ENCODE results near the gene SPOCK1.

SPOCK1 gene

GRCh38 chr5:137402436-137403187, 96.5 kb downstream of the SPOCK1 start:
- Histone ChIP-seq H3K36me3 (ENCODE audit: control insufficient read depth in 1 of 2, insufficient read depth in 2 of 2, low read length in 2 of 2) (no peaks in the 10 kb centered on the region), H3K4me3 (ENCODE audit: low read depth in 1 of 2, low read length in 2 of 2) (no peak overlapping the region), H3K27me3 (ENCODE audit: control insufficient read depth in 1 of 2, insufficient read depth in 2 of 2, low read length in 2 of 2) (no peaks in the 10 kb centered on the region), H3K4me1 (ENCODE audit: control insufficient read depth in 1 of 2, insufficient read depth in 2 of 2, low read length in 2 of 2) (no peaks in the 10 kb centered on the region), H3K9me3 (ENCODE audit: control insufficient read depth in 1 of 2, low read length in 2 of 2) (no peaks in the 10 kb centered on the region), H3K9ac (ENCODE audit: low read depth in 1 of 2, low read length in 2 of 2) (no peak overlapping the region), H3K27ac (ENCODE audit: low read depth, low read length) (no peak overlapping the region)

DNA sequence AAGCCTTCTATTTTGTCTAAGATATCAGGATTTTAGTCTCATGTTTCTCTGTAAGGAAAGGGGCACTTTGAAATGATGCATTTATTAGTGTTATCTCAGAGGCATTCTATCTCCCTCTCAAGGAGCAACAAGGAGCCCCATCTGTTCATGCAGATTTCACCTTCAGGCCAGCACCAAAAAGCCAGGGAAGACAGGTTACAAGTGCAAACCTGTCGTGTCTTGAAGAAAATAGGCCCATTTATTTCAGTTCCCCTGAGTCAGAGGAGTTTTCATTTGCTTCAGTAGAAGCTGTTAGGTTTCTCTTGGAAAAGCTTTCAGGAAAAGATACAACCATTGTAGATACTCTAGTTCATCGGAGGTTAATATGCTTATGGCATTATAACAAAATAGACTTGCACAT, 97.2 kb downstream of the SPOCK1 start:
- H3K4me1 ChIP-seq (ENCODE audit: control insufficient read depth in 1 of 2, insufficient read depth in 2 of 2, low read length in 2 of 2), result no peaks in the 10 kb centered on the region
- no peak overlapping the region for H3K27ac ChIP-seq (ENCODE audit: low read depth, low read length)
- no peaks in the 10 kb centered on the region for H3K36me3 ChIP-seq (ENCODE audit: control insufficient read depth in 1 of 2, insufficient read depth in 2 of 2, low read length in 2 of 2)
- no peaks in the 10 kb centered on the region for H3K9me3 ChIP-seq (ENCODE audit: control insufficient read depth in 1 of 2, low read length in 2 of 2)
- H3K9ac ChIP-seq (ENCODE audit: low read depth in 1 of 2, low read length in 2 of 2), result no peak overlapping the region
- H3K27me3 ChIP-seq (ENCODE audit: control insufficient read depth in 1 of 2, insufficient read depth in 2 of 2, low read length in 2 of 2), result no peaks in the 10 kb centered on the region
- H3K4me3 ChIP-seq (ENCODE audit: low read depth in 1 of 2, low read length in 2 of 2), result no peak overlapping the region

DNA sequence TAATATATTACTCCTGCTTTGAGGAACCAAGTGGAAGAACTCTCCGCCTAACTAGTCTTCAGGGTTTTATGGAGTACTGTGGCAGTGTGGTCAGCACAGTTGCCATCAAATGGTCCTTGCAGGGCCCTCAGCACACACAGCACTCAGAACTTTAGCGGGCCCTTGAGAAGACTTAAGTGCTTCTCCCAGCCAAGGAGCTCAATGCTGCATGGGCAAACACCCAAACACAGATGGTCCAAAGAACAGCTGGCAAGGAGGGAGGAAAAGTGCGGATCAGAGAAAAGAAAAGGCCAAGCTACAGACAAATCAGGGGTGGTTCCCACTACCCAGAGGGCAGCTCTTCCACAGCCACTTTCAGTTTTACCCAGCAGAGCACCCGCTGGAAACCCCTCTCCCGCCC, 98.6 kb downstream of the SPOCK1 start:
- Histone ChIP-seq H3K27me3 (ENCODE audit: control insufficient read depth in 1 of 2, insufficient read depth in 2 of 2, low read length in 2 of 2) (no peaks in the 10 kb centered on the region), H3K9me3 (ENCODE audit: control insufficient read depth in 1 of 2, low read length in 2 of 2) (no peaks in the 10 kb centered on the region)

DNA sequence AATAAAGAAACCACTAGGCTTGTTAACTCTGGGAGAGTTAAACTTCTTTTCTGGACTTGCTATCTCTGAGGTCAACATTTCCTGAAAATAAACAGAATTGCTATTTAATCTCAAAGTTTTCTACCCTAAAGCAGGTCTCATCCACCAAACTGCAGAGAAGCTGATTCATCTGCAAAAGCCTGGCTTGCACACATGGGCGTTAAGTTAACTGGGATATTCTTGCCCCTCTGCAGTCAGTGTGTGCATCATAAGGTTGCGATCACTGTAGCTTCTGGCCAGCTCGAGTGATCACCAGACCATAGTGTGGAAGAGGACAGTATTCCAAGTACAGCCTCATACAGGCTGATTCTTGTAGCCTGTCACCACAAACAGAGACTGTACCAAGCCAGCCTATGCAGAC, 99.2 kb downstream of the SPOCK1 start:
- Histone ChIP-seq H3K4me1 (ENCODE audit: control insufficient read depth in 1 of 2, insufficient read depth in 2 of 2, low read length in 2 of 2) (no peaks in the 10 kb centered on the region), H3K9me3 (ENCODE audit: control insufficient read depth in 1 of 2, low read length in 2 of 2) (no peaks in the 10 kb centered on the region), H3K27me3 (ENCODE audit: control insufficient read depth in 1 of 2, insufficient read depth in 2 of 2, low read length in 2 of 2) (no peaks in the 10 kb centered on the region), H3K27ac (ENCODE audit: low read depth, low read length) (no peak overlapping the region), H3K9ac (ENCODE audit: low read depth in 1 of 2, low read length in 2 of 2) (no peak overlapping the region), H3K36me3 (ENCODE audit: control insufficient read depth in 1 of 2, insufficient read depth in 2 of 2, low read length in 2 of 2) (no peaks in the 10 kb centered on the region), H3K4me3 (ENCODE audit: low read depth in 1 of 2, low read length in 2 of 2) (no peak overlapping the region)

More for the DNA sequence above, 98.6 kb downstream of the SPOCK1 start:
- Histone ChIP-seq H3K9ac (ENCODE audit: low read depth in 1 of 2, low read length in 2 of 2) (no peak overlapping the region), H3K27ac (ENCODE audit: low read depth, low read length) (no peak overlapping the region), H3K4me3 (ENCODE audit: low read depth in 1 of 2, low read length in 2 of 2) (no peak overlapping the region), H3K4me1 (ENCODE audit: control insufficient read depth in 1 of 2, insufficient read depth in 2 of 2, low read length in 2 of 2) (no peaks in the 10 kb centered on the region), H3K36me3 (ENCODE audit: control insufficient read depth in 1 of 2, insufficient read depth in 2 of 2, low read length in 2 of 2) (no peaks in the 10 kb centered on the region)

- H3K9me3 ChIP-seq (ENCODE audit: control insufficient read depth in 1 of 2, low read length in 2 of 2), result no peaks in the 10 kb centered on the region
- H3K27me3 ChIP-seq (ENCODE audit: control insufficient read depth in 1 of 2, insufficient read depth in 2 of 2, low read length in 2 of 2), result no peaks in the 10 kb centered on the region
- no peak overlapping the region for H3K9ac ChIP-seq (ENCODE audit: low read depth in 1 of 2, low read length in 2 of 2)
- H3K4me3 ChIP-seq (ENCODE audit: low read depth in 1 of 2, low read length in 2 of 2), result no peak overlapping the region
- no peaks in the 10 kb centered on the region for H3K4me1 ChIP-seq (ENCODE audit: control insufficient read depth in 1 of 2, insufficient read depth in 2 of 2, low read length in 2 of 2)
- no peak overlapping the region for H3K27ac ChIP-seq (ENCODE audit: low read depth, low read length)
- no peaks in the 10 kb centered on the region for H3K36me3 ChIP-seq (ENCODE audit: control insufficient read depth in 1 of 2, insufficient read depth in 2 of 2, low read length in 2 of 2)
Observed at GRCh38 chr5:137398751-137399150, 100.4 kb downstream of the SPOCK1 start.

DNA sequence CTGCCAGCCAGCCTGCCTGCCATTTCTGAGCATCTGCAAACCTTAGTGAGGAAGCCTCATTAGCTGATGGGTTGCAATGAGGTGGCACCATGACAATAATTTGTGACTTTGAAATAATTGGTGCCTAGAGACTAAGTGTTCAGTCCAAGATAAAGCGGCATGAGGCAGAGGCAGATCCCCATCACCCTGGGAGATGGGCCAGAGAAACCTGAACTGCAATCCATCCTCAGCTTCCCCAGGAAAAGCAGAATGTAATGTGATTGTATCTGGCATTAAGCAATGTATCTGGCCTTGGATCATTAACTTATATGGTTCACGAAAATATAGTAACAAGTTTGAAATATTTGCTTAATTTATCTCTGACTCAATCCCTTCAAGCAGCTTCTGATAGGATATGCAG, 101.0 kb downstream of the SPOCK1 start:
- H3K4me3 ChIP-seq (ENCODE audit: low read depth in 1 of 2, low read length in 2 of 2), result no peak overlapping the region
- H3K9ac ChIP-seq (ENCODE audit: low read depth in 1 of 2, low read length in 2 of 2), result no peak overlapping the region
- no peak overlapping the region for H3K27ac ChIP-seq (ENCODE audit: low read depth, low read length)
- no peaks in the 10 kb centered on the region for H3K4me1 ChIP-seq (ENCODE audit: control insufficient read depth in 1 of 2, insufficient read depth in 2 of 2, low read length in 2 of 2)
- no peaks in the 10 kb centered on the region for H3K9me3 ChIP-seq (ENCODE audit: control insufficient read depth in 1 of 2, low read length in 2 of 2)
- H3K27me3 ChIP-seq (ENCODE audit: control insufficient read depth in 1 of 2, insufficient read depth in 2 of 2, low read length in 2 of 2), result no peaks in the 10 kb centered on the region
- H3K36me3 ChIP-seq (ENCODE audit: control insufficient read depth in 1 of 2, insufficient read depth in 2 of 2, low read length in 2 of 2), result no peaks in the 10 kb centered on the region

GRCh38 chr5:137395011-137395755, 103.9 kb downstream of the SPOCK1 start:
- H3K9me3 ChIP-seq (ENCODE audit: control insufficient read depth in 1 of 2, low read length in 2 of 2), result no peaks in the 10 kb centered on the region
- no peaks in the 10 kb centered on the region for H3K4me1 ChIP-seq (ENCODE audit: control insufficient read depth in 1 of 2, insufficient read depth in 2 of 2, low read length in 2 of 2)
- H3K27me3 ChIP-seq (ENCODE audit: control insufficient read depth in 1 of 2, insufficient read depth in 2 of 2, low read length in 2 of 2), result no peaks in the 10 kb centered on the region
- H3K4me3 ChIP-seq (ENCODE audit: low read depth in 1 of 2, low read length in 2 of 2), result no peak overlapping the region
- H3K27ac ChIP-seq (ENCODE audit: low read depth, low read length), result no peak overlapping the region
- H3K36me3 ChIP-seq (ENCODE audit: control insufficient read depth in 1 of 2, insufficient read depth in 2 of 2, low read length in 2 of 2), result no peaks in the 10 kb centered on the region
- no peak overlapping the region for H3K9ac ChIP-seq (ENCODE audit: low read depth in 1 of 2, low read length in 2 of 2)

GRCh38 chr5:137394380-137394779, 104.7 kb downstream of the SPOCK1 start:
- H3K4me1 ChIP-seq (ENCODE audit: control insufficient read depth in 1 of 2, insufficient read depth in 2 of 2, low read length in 2 of 2), result no peaks in the 10 kb centered on the region
- no peaks in the 10 kb centered on the region for H3K36me3 ChIP-seq (ENCODE audit: control insufficient read depth in 1 of 2, insufficient read depth in 2 of 2, low read length in 2 of 2)
- H3K9me3 ChIP-seq (ENCODE audit: control insufficient read depth in 1 of 2, low read length in 2 of 2), result no peaks in the 10 kb centered on the region
- H3K4me3 ChIP-seq (ENCODE audit: low read depth in 1 of 2, low read length in 2 of 2), result no peak overlapping the region
- no peak overlapping the region for H3K27ac ChIP-seq (ENCODE audit: low read depth, low read length)
- H3K27me3 ChIP-seq (ENCODE audit: control insufficient read depth in 1 of 2, insufficient read depth in 2 of 2, low read length in 2 of 2), result no peaks in the 10 kb centered on the region
- H3K9ac ChIP-seq (ENCODE audit: low read depth in 1 of 2, low read length in 2 of 2), result no peak overlapping the region

DNA sequence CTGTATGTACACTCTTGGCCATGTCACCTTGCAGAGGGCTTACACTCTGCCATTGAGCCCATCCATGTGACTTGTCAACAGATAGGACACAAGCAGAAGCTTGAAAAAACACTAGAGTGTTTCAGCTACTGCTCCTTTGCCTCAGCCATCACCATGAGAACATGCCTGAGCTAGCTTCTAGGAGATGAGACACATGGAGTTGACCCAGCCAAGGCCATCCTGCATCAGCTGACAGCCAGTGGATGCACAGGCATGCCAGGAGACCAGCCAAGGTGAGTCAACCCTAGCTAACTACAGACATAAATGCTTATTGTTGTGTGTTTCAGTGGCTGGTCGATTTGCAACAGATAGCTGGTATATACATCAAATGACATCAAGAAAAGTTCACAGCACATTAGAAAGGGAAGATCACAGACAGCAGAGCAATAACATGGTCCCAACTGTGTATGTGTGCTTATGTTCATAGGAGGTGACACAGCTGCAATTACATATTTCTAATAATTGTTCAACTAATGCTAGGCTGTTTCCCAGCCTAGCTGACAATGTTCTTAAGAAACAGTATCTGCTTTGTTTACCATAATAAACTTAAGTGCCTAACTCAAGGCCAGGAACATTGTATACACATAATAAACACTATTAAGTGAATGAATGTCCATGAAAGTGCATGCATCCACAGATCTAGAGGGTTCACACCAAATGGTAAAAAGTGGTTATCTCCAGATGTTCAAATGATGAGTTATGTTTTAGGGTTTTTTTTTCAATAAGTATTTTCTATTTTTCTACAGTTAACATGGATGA, 105.7 kb downstream of the SPOCK1 start:
- Histone ChIP-seq H3K9ac (ENCODE audit: low read depth in 1 of 2, low read length in 2 of 2) (no peak overlapping the region), H3K27me3 (ENCODE audit: control insufficient read depth in 1 of 2, insufficient read depth in 2 of 2, low read length in 2 of 2) (no peaks in the 10 kb centered on the region), H3K27ac (ENCODE audit: low read depth, low read length) (no peak overlapping the region), H3K36me3 (ENCODE audit: control insufficient read depth in 1 of 2, insufficient read depth in 2 of 2, low read length in 2 of 2) (no peaks in the 10 kb centered on the region), H3K9me3 (ENCODE audit: control insufficient read depth in 1 of 2, low read length in 2 of 2) (no peaks in the 10 kb centered on the region), H3K4me3 (ENCODE audit: low read depth in 1 of 2, low read length in 2 of 2) (no peak overlapping the region), H3K4me1 (ENCODE audit: control insufficient read depth in 1 of 2, insufficient read depth in 2 of 2, low read length in 2 of 2) (no peaks in the 10 kb centered on the region)

DNA sequence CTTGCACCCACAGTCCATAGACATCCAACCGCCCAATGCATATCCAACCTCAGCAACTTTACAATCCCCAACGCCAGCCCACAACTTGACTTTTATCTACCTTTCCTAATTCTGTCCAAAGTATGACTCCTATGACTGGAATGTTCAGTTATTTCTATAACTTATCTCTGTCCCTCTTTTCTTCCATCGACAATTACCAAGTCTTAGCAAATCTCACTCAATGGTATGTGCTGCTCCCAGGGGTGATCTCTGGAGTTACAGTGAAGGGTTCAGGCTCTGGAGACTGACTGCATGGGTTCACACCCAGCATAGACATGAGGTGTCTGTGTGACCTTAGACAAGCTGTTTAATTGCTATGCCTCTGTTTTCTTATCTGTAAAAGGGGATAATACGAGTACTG, 106.9 kb downstream of the SPOCK1 start:
- Histone ChIP-seq H3K4me3 (ENCODE audit: low read depth in 1 of 2, low read length in 2 of 2) (no peak overlapping the region), H3K9ac (ENCODE audit: low read depth in 1 of 2, low read length in 2 of 2) (no peak overlapping the region), H3K27me3 (ENCODE audit: control insufficient read depth in 1 of 2, insufficient read depth in 2 of 2, low read length in 2 of 2) (no peaks in the 10 kb centered on the region), H3K36me3 (ENCODE audit: control insufficient read depth in 1 of 2, insufficient read depth in 2 of 2, low read length in 2 of 2) (no peaks in the 10 kb centered on the region), H3K27ac (ENCODE audit: low read depth, low read length) (no peak overlapping the region), H3K9me3 (ENCODE audit: control insufficient read depth in 1 of 2, low read length in 2 of 2) (no peaks in the 10 kb centered on the region), H3K4me1 (ENCODE audit: control insufficient read depth in 1 of 2, insufficient read depth in 2 of 2, low read length in 2 of 2) (no peaks in the 10 kb centered on the region)

All from duodenal mucosa (tissue), 2 donors.